AG10803 (cell line): ENCODE measurements around the gene KRTAP10-2.

Experiments used
- DNase-seq: peaks from one replicate; pipeline ENCODE4 v3.0.0; 2010; ENCODE audit warnings: low read depth
- H3K4me3 ChIP-seq: 2 replicates; pipeline ENCODE4 v1.5.1; 2011; ENCODE audit warnings: mild to moderate bottlenecking, low read length, control low read depth
- CTCF ChIP-seq: conservative IDR thresholded peaks from 2 replicates; pipeline ENCODE4 v1.5.1; 2011; ENCODE audit warnings: mild to moderate bottlenecking, low read length, control low read depth, inconsistent platforms

The KRTAP10-2 gene

GRCh38 chr21:44532712-44533111 is 18.6 kb downstream of the KRTAP10-2 start:
- no peak for DNase-seq
- TF ChIP-seq CTCF, result no peak
- no peak overlapping the region for H3K4me3 ChIP-seq

GRCh38 chr21:44531606-44532564 is 19.4 kb downstream of the KRTAP10-2 start:
- H3K4me3 ChIP-seq, result no peak overlapping the region
- no peak for DNase-seq
- no peak for TF ChIP-seq CTCF

- no peak for DNase-seq
- no peak for TF ChIP-seq CTCF
- H3K4me3 ChIP-seq, result no peak overlapping the region
Measured at GRCh38 chr21:44530903-44531605, 20.3 kb downstream of the KRTAP10-2 start.

- no peak for TF ChIP-seq CTCF
- H3K4me3 ChIP-seq, result no peak overlapping the region
- no peak for DNase-seq
Measured at GRCh38 chr21:44530221-44530902, 20.9 kb downstream of the KRTAP10-2 start.

GRCh38 chr21:44529503-44530125 is 21.7 kb downstream of the KRTAP10-2 start:
- DNase-seq, result no peak
- no peak overlapping the region for H3K4me3 ChIP-seq
- TF ChIP-seq CTCF, result no peak

- H3K4me3 ChIP-seq, result no peak overlapping the region
- DNase-seq, result no peak
- TF ChIP-seq CTCF, result no peak
Measured at GRCh38 chr21:44529011-44529421, 22.3 kb downstream of the KRTAP10-2 start.
